Measurements from ENCODE around the gene RPS10. TPM values are rescaled to one million over a fixed set of nuclear protein-coding genes. Genes with fewer than 3 reads are reported as not detected.
"Not testable (repeated sequence)": the region's sequence is repeated elsewhere in the genome, so short reads cannot be mapped to it uniquely, and the experiment has no call there.

RPS10 gene
- total RNA-seq, 1 donor from 2014 or later, result 2,671 TPM

DNA sequence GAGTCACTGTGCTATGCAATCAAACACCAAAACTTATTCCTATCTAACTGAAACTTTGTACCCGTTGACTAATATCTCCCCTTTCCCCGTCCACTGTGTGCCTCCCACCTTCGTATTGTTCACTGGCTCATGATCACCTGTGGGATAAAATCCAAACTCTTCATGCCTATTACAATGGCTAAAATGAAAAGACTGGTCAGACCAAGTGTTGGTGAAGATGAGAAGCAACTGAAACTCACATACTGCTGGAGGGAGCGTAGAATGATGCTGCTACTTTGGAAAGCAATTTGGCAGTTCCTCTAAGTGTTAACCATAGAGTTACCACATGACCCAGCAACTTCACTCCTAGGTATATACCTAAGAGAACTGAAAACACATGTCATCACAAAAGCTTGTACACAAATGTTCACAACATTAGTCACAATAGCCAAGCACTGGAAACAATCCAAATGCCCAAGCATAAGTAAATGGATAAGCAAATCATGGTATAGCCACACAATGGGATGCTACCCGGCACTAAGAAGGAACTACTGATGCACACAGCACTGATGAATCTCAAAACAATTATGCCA is 13.1 kb downstream of the RPS10 start:
- H3K27ac ChIP-seq, result no peak overlapping the region
- intact Hi-C loops (cut with DNase I), result loop anchor here (5.0 to 10.0 kb wide), 2 partner anchors 165 to 218 kb away; partner anchors contain the start of gene SMIM29
- no peak for DNase-seq (ENCODE audit: extremely low spot score in 2 of 2)

DNA sequence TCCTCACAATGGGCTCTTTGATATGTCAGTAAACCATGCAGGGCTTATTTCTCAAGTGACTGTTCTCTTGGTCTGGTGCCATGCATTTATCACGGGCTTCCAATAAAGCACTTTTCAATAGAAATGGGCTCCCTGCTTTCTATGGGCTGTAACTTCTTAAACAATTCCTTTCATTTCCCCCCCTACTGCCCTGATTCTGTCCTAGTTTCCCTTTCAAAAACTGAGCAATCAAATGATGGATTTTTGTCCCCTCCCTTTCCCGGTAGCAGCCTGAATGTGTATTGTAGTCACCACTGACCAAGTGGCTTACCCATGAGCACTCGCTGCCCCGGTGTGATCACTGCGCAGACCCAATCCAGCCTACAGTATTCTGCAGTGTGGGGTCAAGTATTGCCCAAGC is 13.9 kb downstream of the RPS10 start:
- H3K27ac ChIP-seq, result no peak overlapping the region

More for the DNA sequence above, 13.1 kb downstream of the RPS10 start:
- Histone ChIP-seq H3K27me3 (no peaks in the 10 kb centered on the region), H3K4me3 (no peak overlapping the region), H3K4me1 (peaks cover 17% of the 10 kb centered on the region), H3K36me3 (peaks cover 0 to 14% of the 10 kb centered on the region in 2 donors), H3K9me3 (no peaks in the 10 kb centered on the region)
- TF ChIP-seq, protein P1, sequence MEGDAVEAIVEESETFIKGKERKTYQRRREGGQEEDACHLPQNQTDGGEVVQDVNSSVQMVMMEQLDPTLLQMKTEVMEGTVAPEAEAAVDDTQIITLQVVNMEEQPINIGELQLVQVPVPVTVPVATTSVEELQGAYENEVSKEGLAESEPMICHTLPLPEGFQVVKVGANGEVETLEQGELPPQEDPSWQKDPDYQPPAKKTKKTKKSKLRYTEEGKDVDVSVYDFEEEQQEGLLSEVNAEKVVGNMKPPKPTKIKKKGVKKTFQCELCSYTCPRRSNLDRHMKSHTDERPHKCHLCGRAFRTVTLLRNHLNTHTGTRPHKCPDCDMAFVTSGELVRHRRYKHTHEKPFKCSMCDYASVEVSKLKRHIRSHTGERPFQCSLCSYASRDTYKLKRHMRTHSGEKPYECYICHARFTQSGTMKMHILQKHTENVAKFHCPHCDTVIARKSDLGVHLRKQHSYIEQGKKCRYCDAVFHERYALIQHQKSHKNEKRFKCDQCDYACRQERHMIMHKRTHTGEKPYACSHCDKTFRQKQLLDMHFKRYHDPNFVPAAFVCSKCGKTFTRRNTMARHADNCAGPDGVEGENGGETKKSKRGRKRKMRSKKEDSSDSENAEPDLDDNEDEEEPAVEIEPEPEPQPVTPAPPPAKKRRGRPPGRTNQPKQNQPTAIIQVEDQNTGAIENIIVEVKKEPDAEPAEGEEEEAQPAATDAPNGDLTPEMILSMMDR (IDR thresholded peaks at IDR 0.05), result no peak
- TF ChIP-seq POLR2A (IDR thresholded peaks at IDR 0.05) (no peak), POLR2AphosphoS5 (IDR thresholded peaks at IDR 0.05; ENCODE audit: insufficient read depth in 1 of 2, low read depth in 1 of 2) (no peak)

DNA sequence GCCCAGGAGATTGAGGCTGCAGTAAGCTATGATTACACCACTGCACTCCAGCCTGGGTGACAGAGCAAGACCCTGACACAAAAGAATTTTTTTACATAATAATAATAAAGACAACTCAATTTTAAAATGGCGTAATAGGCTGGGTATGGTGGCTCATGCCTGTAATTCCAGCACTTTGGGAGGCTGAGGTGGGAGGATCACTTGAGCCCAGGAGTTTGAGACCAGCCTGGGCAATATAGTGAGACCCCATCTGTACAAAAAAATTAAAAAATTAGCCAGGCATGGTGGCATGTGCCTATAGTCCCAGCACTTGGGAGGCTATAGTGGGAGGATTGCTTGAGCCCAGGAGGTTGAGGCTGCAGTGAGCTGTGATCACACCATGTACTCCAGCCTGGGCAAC is 18.0 kb downstream of the RPS10 start:
- H3K4me3 ChIP-seq; H3K9me3 ChIP-seq; H3K36me3 ChIP-seq; H3K27ac ChIP-seq; H3K27me3 ChIP-seq; H3K4me1 ChIP-seq; DNase-seq (ENCODE audit: extremely low spot score in 2 of 2); intact Hi-C loops (cut with DNase I): not testable (repeated sequence)

More for the DNA sequence above, 13.9 kb downstream of the RPS10 start:
- Histone ChIP-seq H3K27me3 (no peaks in the 10 kb centered on the region), H3K9me3 (no peaks in the 10 kb centered on the region), H3K4me1 (peaks cover 17% of the 10 kb centered on the region), H3K36me3 (peaks cover 0 to 7% of the 10 kb centered on the region in 2 donors), H3K4me3 (no peak overlapping the region)
- no peak for DNase-seq (ENCODE audit: extremely low spot score in 2 of 2)
- TF ChIP-seq POLR2A (IDR thresholded peaks at IDR 0.05) (no peak), POLR2AphosphoS5 (IDR thresholded peaks at IDR 0.05; ENCODE audit: insufficient read depth in 1 of 2, low read depth in 1 of 2) (no peak)
- TF ChIP-seq, protein P1 (IDR thresholded peaks at IDR 0.05), result no peak
- intact Hi-C loops (cut with DNase I), result loop anchor here (5.0 to 10.0 kb wide), 2 partner anchors 165 to 217 kb away; partner anchors contain the start of gene SMIM29

DNA sequence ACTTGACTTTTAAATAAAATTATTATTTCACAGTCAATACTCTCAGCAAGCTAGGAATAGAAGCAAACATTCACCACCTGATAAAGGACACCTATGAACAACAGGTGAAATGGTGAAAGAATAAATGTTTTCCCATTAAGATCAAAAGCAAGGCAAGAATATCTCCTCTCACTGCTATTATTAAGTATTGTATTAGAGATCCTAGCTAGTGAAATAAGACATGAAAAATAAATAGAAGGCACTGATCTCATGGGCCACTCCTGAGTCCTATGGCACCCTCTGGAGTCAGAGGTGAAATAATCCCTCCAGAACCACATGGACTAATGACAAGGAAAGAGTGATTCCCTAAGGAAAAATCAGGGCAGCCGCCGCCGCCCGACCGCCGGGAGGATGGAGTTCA is 29.4 kb downstream of the RPS10 start:
- Histone ChIP-seq H3K4me3 (no peak overlapping the region), H3K27me3 (no peaks in the 10 kb centered on the region), H3K27ac (no peak overlapping the region), H3K4me1 (no peaks in the 10 kb centered on the region), H3K36me3 (no peaks in the 10 kb centered on the region), H3K9me3 (no peaks in the 10 kb centered on the region)
- intact Hi-C loops (cut with DNase I), result no loop called here
- TF ChIP-seq, protein P1 (IDR thresholded peaks at IDR 0.05), result no peak
- TF ChIP-seq POLR2AphosphoS5 (IDR thresholded peaks at IDR 0.05; ENCODE audit: insufficient read depth in 1 of 2, low read depth in 1 of 2), result no peak
- no peak for TF ChIP-seq POLR2A (IDR thresholded peaks at IDR 0.05)
- DNase-seq (ENCODE audit: extremely low spot score in 2 of 2), result no peak

DNA sequence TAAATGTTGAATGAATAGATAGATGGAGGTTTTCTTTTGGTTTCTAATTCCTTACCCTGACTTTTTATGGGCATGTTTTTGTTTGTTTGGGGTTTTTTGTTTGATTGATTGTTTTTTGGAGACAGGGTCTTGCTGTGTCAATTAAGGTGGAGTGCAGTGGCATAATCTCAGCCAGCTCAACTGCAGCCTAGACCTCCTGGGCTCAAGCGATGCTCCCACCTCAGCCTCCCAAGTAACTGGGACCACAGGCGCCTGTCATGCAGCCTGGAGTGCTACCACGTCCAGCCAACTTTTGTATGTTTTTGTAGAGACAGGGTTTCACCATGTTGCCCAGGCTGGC is 31.9 kb downstream of the RPS10 start:
- Histone ChIP-seq H3K4me3 (no peak overlapping the region), H3K4me1 (peaks cover 20% of the 10 kb centered on the region), H3K9me3 (no peaks in the 10 kb centered on the region), H3K36me3 (no peaks in the 10 kb centered on the region), H3K27ac (no peak overlapping the region), H3K27me3 (no peaks in the 10 kb centered on the region)
- intact Hi-C loops (cut with DNase I), result loop anchor here (5.0 kb wide), 1 partner anchor 147 kb away; the partner anchor contains the start of gene SMIM29
- DNase-seq (ENCODE audit: extremely low spot score in 2 of 2), result no peak
- no peak for TF ChIP-seq POLR2A (IDR thresholded peaks at IDR 0.05)
- TF ChIP-seq, protein P1 (IDR thresholded peaks at IDR 0.05), result no peak
- TF ChIP-seq POLR2AphosphoS5 (IDR thresholded peaks at IDR 0.05; ENCODE audit: insufficient read depth in 1 of 2, low read depth in 1 of 2), result no peak

Measured in vagina (tissue), 2 donors.